GM15510 (cell line): Measurements from ENCODE around the gene LRPPRC.

Experiments used
- POLR2A ChIP-seq: IDR thresholded peaks from 3 replicates; pipeline ENCODE4 v1.6.1; 2011; ENCODE audit warnings: borderline replicate concordance; ENCODE audit not compliant: insufficient read length; ENCODE audit errors: extremely low read depth

LRPPRC gene

GRCh38 chr2:43995733-43996533, at the start of gene LRPPRC:
TSS of gene LRPPRC (minus strand) at chr2:43995989. CDS start at chr2:43995947, 42 bp downstream.
- peak; percentile 80 for TF ChIP-seq POLR2A

GRCh38 chr2:44045061-44045460, 49.3 kb upstream of the LRPPRC start:
- no peak for TF ChIP-seq POLR2A

GRCh38 chr2:44044281-44044720, 48.5 kb upstream of the LRPPRC start:
- no peak for TF ChIP-seq POLR2A

- TF ChIP-seq POLR2A: no peak
Observed at GRCh38 chr2:44040365-44040764, 44.6 kb upstream of the LRPPRC start.

GRCh38 chr2:44038277-44038676, 42.5 kb upstream of the LRPPRC start:
- TF ChIP-seq POLR2A: no peak

GRCh38 chr2:44037221-44037620, 41.4 kb upstream of the LRPPRC start:
- no peak for TF ChIP-seq POLR2A

- TF ChIP-seq POLR2A: no peak
Observed at GRCh38 chr2:44033947-44034346, 38.2 kb upstream of the LRPPRC start.

- no peak for TF ChIP-seq POLR2A
Observed at GRCh38 chr2:44016282-44016681, 20.5 kb upstream of the LRPPRC start.

- no peak for TF ChIP-seq POLR2A
Observed at GRCh38 chr2:44015239-44015638, 19.4 kb upstream of the LRPPRC start.

GRCh38 chr2:44010266-44010665, 14.5 kb upstream of the LRPPRC start:
- TF ChIP-seq POLR2A: no peak

- no peak for TF ChIP-seq POLR2A
Observed at GRCh38 chr2:44009136-44009735, 13.4 kb upstream of the LRPPRC start.

GRCh38 chr2:44005846-44006245, 10.1 kb upstream of the LRPPRC start:
- TF ChIP-seq POLR2A: no peak

- no peak for TF ChIP-seq POLR2A
Observed at GRCh38 chr2:44004735-44005602, 9.2 kb upstream of the LRPPRC start.

- TF ChIP-seq POLR2A: no peak
Observed at GRCh38 chr2:44001716-44002115, 5.9 kb upstream of the LRPPRC start.

- TF ChIP-seq POLR2A: no peak
Observed at GRCh38 chr2:43998263-43998662, 2.5 kb upstream of the LRPPRC start.
